Smooth muscle cell of the brain vasculature (primary cell): ENCODE results near the gene TRABD.
A peak's percentile ranks its signal among the peaks of the same experiment; 100 is the strongest.

Experiments used
- DNase-seq: peaks from one replicate; pipeline ENCODE4 v3.0.0-alpha.2; 2012; ENCODE audit warnings: low read depth, low spot score

TRABD gene

GRCh38 chr22:50186761-50187523 lies 1.2 kb downstream of the TRABD start:
- DNase-seq: no peak

DNA sequence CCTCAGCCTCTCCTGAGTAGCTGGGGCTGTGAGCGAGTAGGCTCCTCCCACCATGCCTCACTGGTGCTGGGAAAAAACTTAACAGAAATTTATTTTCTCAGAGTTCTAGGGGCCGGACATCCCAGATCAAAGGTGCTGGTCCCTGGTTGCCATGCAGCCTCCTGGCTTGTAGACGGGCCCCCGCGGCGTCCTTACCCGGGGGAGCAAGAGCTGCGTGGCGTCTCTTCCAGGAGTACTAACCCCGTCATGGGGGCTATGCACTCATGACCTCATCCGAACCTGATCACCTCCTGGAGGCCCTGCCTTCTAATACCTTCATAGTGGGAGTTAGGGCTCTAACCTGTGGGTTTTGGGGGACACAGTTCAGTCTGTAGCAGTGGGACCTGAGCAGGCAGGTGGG lies 2.6 kb downstream of the TRABD start:
- no peak for DNase-seq

- DNase-seq: no peak
Observed at GRCh38 chr22:50189184-50189848, 3.6 kb downstream of the TRABD start.

DNA sequence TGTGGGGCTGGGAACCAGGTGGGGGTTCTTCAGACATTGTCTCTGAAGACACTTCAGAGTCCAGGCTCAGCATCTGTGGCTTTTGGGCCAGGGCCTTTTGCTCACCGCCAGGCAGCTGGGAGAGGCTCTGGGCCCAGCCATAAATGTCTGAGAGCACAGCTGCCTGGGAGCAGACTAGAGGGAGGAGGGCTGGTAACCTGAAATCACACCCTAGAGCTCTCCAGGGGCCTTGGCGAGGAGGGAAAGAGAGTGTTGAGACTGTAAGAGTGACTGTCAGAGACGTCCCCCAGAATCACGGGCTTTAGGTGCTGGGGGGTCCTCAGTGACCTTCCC lies 4.1 kb downstream of the TRABD start:
- DNase-seq: no peak

DNA sequence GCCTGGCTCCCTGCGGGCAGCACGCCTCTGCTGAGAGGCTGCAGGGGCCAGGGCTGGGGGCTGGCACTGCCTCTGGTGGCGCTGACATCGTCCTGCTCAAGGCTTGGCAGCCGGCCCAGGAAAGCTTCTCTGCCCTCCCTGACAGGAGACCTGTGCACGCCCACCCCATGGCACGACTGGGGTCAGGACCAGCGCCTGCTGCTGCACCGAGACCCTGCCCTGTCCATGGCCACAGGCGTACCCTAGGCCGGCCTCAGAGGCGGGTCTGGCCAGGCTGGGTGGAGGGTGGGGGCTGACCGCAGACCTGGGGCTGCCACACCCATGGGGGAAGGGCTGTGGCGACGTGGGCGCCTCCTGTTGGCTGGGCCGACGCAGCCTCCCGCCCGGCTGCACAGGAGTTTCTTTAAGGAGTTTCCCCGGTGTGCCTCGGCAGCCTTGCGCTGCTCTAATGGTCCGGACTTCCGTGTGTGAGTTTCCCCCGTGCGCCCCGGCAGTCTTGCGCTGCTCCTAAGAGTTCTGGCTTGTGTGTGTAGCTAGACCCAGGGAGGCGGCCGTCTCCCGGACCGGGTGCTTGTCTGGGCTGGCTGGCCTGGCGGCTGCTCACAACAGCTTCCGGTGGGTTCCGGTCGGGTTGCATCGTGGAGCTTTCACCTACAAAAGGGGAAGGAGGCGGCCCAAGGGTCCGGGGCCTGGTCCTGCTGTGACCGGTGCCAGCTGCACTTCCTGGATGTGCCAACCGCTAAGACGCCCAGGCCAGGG lies 4.6 kb downstream of the TRABD start:
- no peak for DNase-seq

GRCh38 chr22:50190941-50191741 lies 5.4 kb downstream of the TRABD start:
- no peak for DNase-seq

GRCh38 chr22:50192436-50193204 lies 6.9 kb downstream of the TRABD start:
- DNase-seq: no peak

GRCh38 chr22:50193621-50194020 lies 7.9 kb downstream of the TRABD start:
- DNase-seq: no peak

DNA sequence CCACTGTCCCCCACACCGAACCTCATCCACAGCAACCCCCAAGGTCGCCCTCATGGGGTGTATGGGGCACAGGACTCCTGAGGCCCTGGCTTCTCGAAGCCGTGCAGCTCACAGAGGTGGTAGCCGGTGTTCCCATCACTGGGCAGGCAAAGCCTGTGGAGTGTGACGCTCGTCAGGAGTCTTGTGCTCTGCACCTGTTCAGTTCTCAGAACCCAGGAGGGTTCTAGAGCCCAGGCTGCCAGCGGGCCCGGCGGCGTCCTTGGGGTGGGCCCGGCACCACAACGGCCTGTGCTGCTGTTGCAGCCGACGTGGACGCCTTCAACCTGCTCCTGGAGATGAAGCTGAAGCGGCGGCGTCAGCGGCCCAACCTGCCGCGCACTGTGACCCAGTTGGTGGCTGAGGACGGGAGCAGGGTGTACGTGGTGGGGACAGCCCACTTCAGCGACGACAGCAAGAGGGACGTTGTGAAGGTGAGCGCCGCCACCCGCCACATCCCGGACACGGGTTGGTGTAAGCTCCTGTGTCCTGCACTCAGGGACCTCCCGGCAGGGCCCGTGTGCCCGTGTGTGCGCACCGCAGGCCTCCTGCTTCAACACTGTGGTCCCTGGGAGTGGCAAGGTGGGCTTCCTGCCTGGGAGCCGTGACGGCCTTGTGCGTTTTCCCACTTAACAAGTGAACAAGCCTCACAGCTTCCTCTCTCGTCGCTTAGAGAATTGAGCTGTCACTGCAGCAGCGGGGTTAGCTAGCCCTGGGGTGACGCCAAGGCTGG lies 8.5 kb downstream of the TRABD start:
- DNase-seq: no peak

DNA sequence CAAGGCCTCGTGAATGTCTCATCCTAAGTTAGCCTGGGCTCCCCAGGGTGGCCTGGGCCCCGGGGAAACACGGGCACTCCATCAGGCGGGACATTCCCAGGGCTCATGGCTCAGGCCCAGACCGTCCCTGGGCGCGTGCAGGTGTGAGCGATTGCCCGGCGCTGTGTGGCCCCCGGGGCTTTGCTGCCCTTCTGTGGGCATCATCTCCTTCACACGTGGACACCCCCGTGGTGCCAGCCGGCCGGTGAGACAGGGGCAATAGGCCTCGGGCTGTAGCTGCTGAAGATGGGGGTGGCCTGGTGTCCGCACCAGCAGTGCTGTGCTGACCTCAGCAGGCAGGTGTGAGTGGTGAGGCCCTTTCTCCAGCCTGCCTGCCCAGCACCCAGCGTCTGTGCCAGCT lies 10.5 kb downstream of the TRABD start:
- DNase-seq: no peak

- no peak for DNase-seq
Observed at GRCh38 chr22:50197000-50197800, 11.5 kb downstream of the TRABD start.

DNA sequence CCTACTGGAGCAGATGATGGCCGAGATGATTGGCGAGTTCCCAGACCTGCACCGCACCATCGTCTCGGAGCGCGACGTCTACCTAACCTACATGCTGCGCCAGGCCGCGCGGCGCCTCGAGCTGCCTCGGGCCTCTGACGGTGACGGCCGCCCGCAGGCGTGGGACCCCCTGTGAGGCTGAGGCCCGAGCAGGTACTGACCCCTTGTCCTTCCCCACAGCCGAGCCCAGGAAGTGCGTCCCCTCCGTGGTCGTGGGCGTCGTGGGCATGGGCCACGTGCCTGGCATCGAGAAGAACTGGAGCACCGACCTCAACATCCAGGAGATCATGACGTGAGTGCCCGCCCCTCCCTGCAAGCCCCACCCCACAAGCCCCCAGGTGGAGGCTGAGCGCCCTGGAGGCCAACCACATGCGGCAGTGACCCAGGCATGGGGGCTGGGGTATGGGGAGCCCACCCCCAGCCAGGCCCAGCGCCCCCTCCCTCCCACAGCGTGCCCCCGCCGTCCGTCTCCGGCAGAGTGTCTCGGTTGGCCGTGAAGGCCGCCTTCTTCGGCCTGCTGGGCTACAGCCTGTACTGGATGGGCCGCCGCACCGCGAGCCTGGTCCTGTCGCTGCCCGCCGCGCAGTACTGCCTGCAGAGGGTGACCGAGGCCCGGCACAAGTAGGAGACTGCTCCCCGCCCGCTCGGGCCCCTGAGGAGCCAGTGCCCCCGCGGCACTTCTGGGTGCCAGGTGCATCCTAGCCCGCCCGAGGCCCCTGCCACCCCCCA lies 12.3 kb downstream of the TRABD start:
- no peak for DNase-seq

DNA sequence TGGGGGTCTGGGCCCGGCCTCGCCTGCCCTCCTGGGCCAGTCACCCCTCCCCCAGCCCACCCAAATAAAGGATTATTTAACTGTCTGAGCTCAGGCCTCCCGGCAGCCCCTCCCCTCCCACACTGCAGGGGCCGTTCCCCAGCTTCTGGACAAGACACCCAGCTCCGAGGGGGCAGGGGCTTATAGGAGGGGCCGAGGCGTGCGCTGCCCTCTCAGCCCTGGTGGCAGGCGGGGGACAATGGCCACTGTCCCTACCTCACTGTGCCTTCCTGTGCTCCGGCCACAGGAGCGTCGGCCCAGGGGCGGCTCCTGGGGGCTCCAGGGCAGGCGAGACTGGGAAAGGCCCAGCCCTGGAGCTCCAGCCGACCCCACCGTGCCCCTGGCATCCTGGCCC lies 12.9 kb downstream of the TRABD start:
- DNase-seq: no peak

- DNase-seq: no peak
Observed at GRCh38 chr22:50199251-50199721, 13.6 kb downstream of the TRABD start.

GRCh38 chr22:50199829-50200460 lies 14.2 kb downstream of the TRABD start:
- no peak for DNase-seq

GRCh38 chr22:50200461-50201190 lies 14.9 kb downstream of the TRABD start, which contains the start of gene SELENOO:
TSS of gene SELENOO (plus strand) at chr22:50201011. CDS start at chr22:50201037, 26 bp downstream.
- peak; percentile 55 for DNase-seq
